Loucy (cell line): ENCODE measurements around the gene SLIT1.

ENCODE experiments used
- EZH2phosphoT487 ChIP-seq: fragments of 200-600 bp; IDR thresholded peaks from 2 replicates; pipeline ENCODE4 v1.6.1; 2018; ENCODE audit warnings: antibody characterized with exemption, mild to moderate bottlenecking, moderate library complexity, borderline replicate concordance
- TF ChIP-seq, protein P1 (sequence below): fragments of 200-600 bp; sonication (generic); conservative IDR thresholded peaks from 2 replicates; pipeline ENCODE4 v1.5.1; 2014; ENCODE audit warnings: mild to moderate bottlenecking, antibody characterized with exemption, low read length

DNA sequence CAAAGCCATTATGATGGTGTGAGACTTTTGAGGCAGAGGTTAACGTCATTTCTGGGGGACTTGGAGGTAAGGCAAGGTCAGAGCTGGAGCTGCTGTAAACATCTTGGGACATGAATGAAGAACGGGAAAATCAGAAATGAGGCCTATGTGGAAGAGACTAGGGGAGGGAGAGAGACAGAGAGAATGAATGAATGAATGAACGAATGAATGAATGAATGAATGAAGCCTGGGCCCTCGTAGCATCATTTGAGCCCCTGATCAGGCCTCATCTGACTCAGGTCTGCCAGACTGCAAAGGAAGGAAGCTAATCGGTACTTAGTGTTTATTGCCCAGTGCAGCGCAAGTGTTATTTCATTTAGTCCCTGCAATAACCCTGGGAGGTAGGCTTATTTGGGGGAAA lies 79.6 kb downstream of the SLIT1 start:
- TF ChIP-seq, protein P1, sequence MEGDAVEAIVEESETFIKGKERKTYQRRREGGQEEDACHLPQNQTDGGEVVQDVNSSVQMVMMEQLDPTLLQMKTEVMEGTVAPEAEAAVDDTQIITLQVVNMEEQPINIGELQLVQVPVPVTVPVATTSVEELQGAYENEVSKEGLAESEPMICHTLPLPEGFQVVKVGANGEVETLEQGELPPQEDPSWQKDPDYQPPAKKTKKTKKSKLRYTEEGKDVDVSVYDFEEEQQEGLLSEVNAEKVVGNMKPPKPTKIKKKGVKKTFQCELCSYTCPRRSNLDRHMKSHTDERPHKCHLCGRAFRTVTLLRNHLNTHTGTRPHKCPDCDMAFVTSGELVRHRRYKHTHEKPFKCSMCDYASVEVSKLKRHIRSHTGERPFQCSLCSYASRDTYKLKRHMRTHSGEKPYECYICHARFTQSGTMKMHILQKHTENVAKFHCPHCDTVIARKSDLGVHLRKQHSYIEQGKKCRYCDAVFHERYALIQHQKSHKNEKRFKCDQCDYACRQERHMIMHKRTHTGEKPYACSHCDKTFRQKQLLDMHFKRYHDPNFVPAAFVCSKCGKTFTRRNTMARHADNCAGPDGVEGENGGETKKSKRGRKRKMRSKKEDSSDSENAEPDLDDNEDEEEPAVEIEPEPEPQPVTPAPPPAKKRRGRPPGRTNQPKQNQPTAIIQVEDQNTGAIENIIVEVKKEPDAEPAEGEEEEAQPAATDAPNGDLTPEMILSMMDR, result no peak
- TF ChIP-seq EZH2phosphoT487, result no peak
